Kidney (tissue), 14 donors: ENCODE data around the gene MTF2. TPM values are rescaled to one million over a fixed set of nuclear protein-coding genes. Genes with fewer than 3 reads are reported as not detected.

Source experiments
- DNase-seq, 5 donors: peaks; one replicate each; pipeline ENCODE4 v3.0.0-alpha.2; 2013 to 2020
- FAIRE-seq: peaks from 2 replicates; lab custom pipeline; 2012; peaks lifted over from hg19 to GRCh38; lab: Jason Lieb, UNC
- H3K27ac ChIP-seq, 2 donors: one replicate each; pipeline ENCODE4 v1.7.0; 2013; ENCODE audit warnings: low read depth in 2 of 2, low read length in 2 of 2, inconsistent platforms in 1 of 2
- H3K27me3 ChIP-seq: one replicate; pipeline ENCODE4 v1.7.1; 2013; ENCODE audit warnings: low read length, inconsistent platforms; ENCODE audit not compliant: control insufficient read depth, insufficient read depth
- H3K36me3 ChIP-seq, 3 donors: one replicate each; pipeline versions ENCODE4 v1.7.0 to v1.7.1; 2013; ENCODE audit warnings: low read length in 3 of 3, control low read depth in 1 of 3, inconsistent platforms in 1 of 3; ENCODE audit not compliant: insufficient read depth in 3 of 3, control insufficient read depth in 2 of 3
- H3K4me1 ChIP-seq, 3 donors: one replicate each; pipeline versions ENCODE4 v1.7.0 to v1.7.1; 2013; ENCODE audit warnings: low read length in 3 of 3, inconsistent platforms in 1 of 3, low read depth in 1 of 3; ENCODE audit not compliant: control insufficient read depth in 2 of 3, insufficient read depth in 2 of 3
- H3K4me3 ChIP-seq, 3 donors: one replicate each; pipeline versions ENCODE4 v1.7.0 to v1.8.1; 2013; ENCODE audit warnings: low read length in 3 of 3, control low read depth in 1 of 3, inconsistent platforms in 1 of 3
- H3K9ac ChIP-seq, 3 donors: one replicate each; pipeline versions ENCODE4 v1.7.0 to v1.7.1; 2013; ENCODE audit warnings: low read length in 3 of 3, control low read depth in 1 of 3, inconsistent platforms in 1 of 3
- H3K9me3 ChIP-seq, 3 donors: one replicate each; pipeline versions ENCODE4 v1.7.0 to v1.7.1; 2013; ENCODE audit warnings: low read length in 3 of 3, control low read depth in 1 of 3, inconsistent platforms in 1 of 3; ENCODE audit not compliant: control insufficient read depth in 2 of 3, insufficient read depth in 1 of 3
- intact Hi-C: fragments of 100-400 bp; cut with DNase I; formaldehyde crosslinking; loops from one replicate; pipeline ENCODE4 v1.11.1; 2022
- polyA plus RNA-seq: library from polyadenylated mRNA; stranded (reverse); fragments of 350-450 nt; fragmentation: Illumina TruSeq; extraction: RNeasy Lipid Tissue Mini Kit (QIAGEN cat#74804); gene quantifications from one replicate; pipeline ENCODE4 v1.2.3, GENCODE V29; 2014; ENCODE audit warnings: low read depth, low replicate concordance; ENCODE audit not compliant: insufficient read depth
- total RNA-seq: library from RNA; stranded (reverse); fragmentation: NEBNext Ultra II Directional; extraction: Animal tissue kit (Norgen Biotek cat#: 25700); gene quantifications from one replicate; pipeline ENCODE4 v1.2.1, GENCODE V29; 2021
- TF ChIP-seq, protein P1 (sequence below): IDR thresholded peaks from 3 replicates; pipeline ENCODE4 v1.5.1; 2012; ENCODE audit warnings: mild to moderate bottlenecking, moderate library complexity, borderline replicate concordance; ENCODE audit not compliant: insufficient read depth; ENCODE audit errors: extremely low read depth
- donor health status: control.
- donor health status: control.
- donor health status: control.
- donor health status: control.
- donor health status: control.
- donor health status: DM: yes; HTN: yes; CAD: no.
- donor health status: Normal renal cell carcinoma (clear cell type).

Gene MTF2
- total and polyA plus RNA-seq, 2 donors from 2014 or later: 8.8 to 30.5 TPM

DNA sequence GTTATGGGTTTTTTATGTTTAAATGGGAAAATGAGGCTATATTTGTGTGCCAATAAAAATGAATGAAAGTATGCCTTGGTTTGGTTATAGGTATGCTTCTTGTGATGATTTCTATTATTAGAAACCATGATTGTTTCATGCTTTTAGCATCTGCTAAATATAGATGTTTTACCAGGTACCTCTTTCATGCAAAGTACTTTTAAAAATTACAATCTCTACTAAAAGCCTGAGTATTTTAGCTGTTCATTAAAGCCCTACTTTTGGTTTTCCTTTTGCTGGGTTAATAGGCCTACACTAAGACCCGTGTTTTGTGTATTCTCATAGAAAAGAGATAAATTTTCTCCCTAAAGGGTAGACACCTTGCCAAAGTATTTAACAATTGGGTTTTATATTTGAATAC lies 32.0 kb downstream of the MTF2 start:
- H3K27ac ChIP-seq: no peak overlapping the region
- H3K4me1 ChIP-seq: no peaks in the 10 kb centered on the region
- TF ChIP-seq, protein P1, sequence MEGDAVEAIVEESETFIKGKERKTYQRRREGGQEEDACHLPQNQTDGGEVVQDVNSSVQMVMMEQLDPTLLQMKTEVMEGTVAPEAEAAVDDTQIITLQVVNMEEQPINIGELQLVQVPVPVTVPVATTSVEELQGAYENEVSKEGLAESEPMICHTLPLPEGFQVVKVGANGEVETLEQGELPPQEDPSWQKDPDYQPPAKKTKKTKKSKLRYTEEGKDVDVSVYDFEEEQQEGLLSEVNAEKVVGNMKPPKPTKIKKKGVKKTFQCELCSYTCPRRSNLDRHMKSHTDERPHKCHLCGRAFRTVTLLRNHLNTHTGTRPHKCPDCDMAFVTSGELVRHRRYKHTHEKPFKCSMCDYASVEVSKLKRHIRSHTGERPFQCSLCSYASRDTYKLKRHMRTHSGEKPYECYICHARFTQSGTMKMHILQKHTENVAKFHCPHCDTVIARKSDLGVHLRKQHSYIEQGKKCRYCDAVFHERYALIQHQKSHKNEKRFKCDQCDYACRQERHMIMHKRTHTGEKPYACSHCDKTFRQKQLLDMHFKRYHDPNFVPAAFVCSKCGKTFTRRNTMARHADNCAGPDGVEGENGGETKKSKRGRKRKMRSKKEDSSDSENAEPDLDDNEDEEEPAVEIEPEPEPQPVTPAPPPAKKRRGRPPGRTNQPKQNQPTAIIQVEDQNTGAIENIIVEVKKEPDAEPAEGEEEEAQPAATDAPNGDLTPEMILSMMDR: no peak
- DNase-seq (no peak), FAIRE-seq (no peak)
- no peak overlapping the region for H3K4me3 ChIP-seq
- H3K36me3 ChIP-seq: peaks cover 0 to 4% (median 0%) of the 10 kb centered on the region in 3 donors
- intact Hi-C loops: no loop called here
- no peaks in the 10 kb centered on the region for H3K9me3 ChIP-seq
- H3K27me3 ChIP-seq: no peaks in the 10 kb centered on the region
- H3K9ac ChIP-seq: no peak overlapping the region

- no peak for FAIRE-seq
- Histone ChIP-seq H3K27me3 (no peaks in the 10 kb centered on the region), H3K4me3 (no peak overlapping the region), H3K4me1 (no peaks in the 10 kb centered on the region), H3K9ac (no peak overlapping the region), H3K27ac (no peak overlapping the region), H3K9me3 (no peaks in the 10 kb centered on the region), H3K36me3 (peaks cover 0 to 4% (median 1%) of the 10 kb centered on the region in 3 donors)
- DNase-seq: no peak
- TF ChIP-seq, protein P1: no peak
- intact Hi-C loops: no loop called here
Measured at GRCh38 chr1:93111561-93111960, 32.5 kb downstream of the MTF2 start.

DNA sequence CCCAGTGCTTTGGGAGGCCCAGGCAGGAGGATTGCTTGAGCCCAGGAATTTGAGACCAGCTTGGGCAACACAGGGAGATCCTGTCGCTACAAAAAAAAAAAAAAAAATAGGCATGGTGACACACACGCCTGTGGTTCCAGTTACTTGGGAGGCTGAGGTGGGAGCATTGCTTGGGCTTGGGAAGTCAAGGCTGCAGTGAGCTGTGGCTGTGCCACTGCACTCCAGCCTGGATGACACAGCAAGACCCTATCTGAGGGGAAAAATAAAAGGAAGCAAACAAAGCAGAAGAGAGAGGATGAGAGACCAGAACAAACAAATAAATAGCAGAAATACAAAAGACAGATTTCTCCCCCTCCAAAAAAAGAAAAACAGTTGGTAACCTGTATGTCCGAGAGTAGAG lies 34.0 kb downstream of the MTF2 start:
- TF ChIP-seq, protein P1: no peak
- FAIRE-seq: no peak

GRCh38 chr1:93114391-93114790 lies 35.3 kb downstream of the MTF2 start:
- Histone ChIP-seq H3K4me1 (no peaks in the 10 kb centered on the region), H3K36me3 (peaks cover 3 to 4% (median 3%) of the 10 kb centered on the region in 3 donors), H3K9ac (no peak overlapping the region), H3K9me3 (no peaks in the 10 kb centered on the region), H3K27me3 (no peaks in the 10 kb centered on the region), H3K4me3 (no peak overlapping the region), H3K27ac (no peak overlapping the region)
- TF ChIP-seq, protein P1: no peak
- intact Hi-C loops: no loop called here
- no peak for DNase-seq
- FAIRE-seq: no peak

More for the DNA sequence above, 34.0 kb downstream of the MTF2 start:
- no peak overlapping the region for H3K9ac ChIP-seq
- no peaks in the 10 kb centered on the region for H3K4me1 ChIP-seq
- intact Hi-C loops: no loop called here
- H3K27ac ChIP-seq: no peak overlapping the region
- H3K27me3 ChIP-seq: no peaks in the 10 kb centered on the region
- H3K9me3 ChIP-seq: no peaks in the 10 kb centered on the region
- H3K36me3 ChIP-seq: peaks cover 0 to 4% (median 3%) of the 10 kb centered on the region in 3 donors
- DNase-seq: no peak
- no peak overlapping the region for H3K4me3 ChIP-seq
